GM12878 (cell line): ENCODE measurements around the gene TMEM255A. TPM values are rescaled to one million over a fixed set of nuclear protein-coding genes. Genes with fewer than 3 reads are reported as not detected.

Source experiments
- ATAC-seq: fragments of 200-7000 bp; cut with Tn5 transposase; 3 replicates; pipeline ENCODE4 v1.9.1; 2020; ENCODE audit warnings: mild to moderate bottlenecking, moderate library complexity
- BruUV-seq: library from RNA; stranded (reverse); fragments of 400-500 nt; replicated peaks from 2 replicates; lab custom pipeline; 2021; lab: Mats Ljungman, UMichigan
- CTCF ChIA-PET: fragments of 300-600 bp; sonication (Branson Sonifier 250); formaldehyde crosslinking; extraction: SDS; loops from one replicate; lab custom pipeline; 2021; ENCODE audit warnings: inconsistent platforms; lab: Yijun Ruan, JAX
- POLR2A ChIA-PET: fragments of 350-600 bp; formaldehyde crosslinking; extraction: SDS; loops from one replicate; lab custom pipeline; 2021; ENCODE audit warnings: inconsistent platforms; lab: Charles Lee
- RAD21 ChIA-PET: fragments of 300-600 bp; sonication (Branson Sonifier 250); formaldehyde crosslinking; loops from one replicate; lab custom pipeline; 2023; ENCODE audit warnings: antibody characterized with exemption; ENCODE audit not compliant: unreplicated experiment; lab: Charles Lee
- SMC1A ChIA-PET: fragments of 300-600 bp; sonication (Branson Sonifier 250); formaldehyde crosslinking; loops from one replicate; lab custom pipeline; 2023; ENCODE audit not compliant: unreplicated experiment, uncharacterized antibody; lab: Charles Lee
- DNase-seq: peaks from one replicate; pipeline ENCODE4 v3.0.0-alpha.2; 2011; ENCODE audit warnings: low read depth, low spot score
- FAIRE-seq: peaks from 3 replicates; lab custom pipeline; 2011; peaks lifted over from hg19 to GRCh38; lab: Jason Lieb, UNC
- H2AFZ ChIP-seq: 2 replicates; pipeline ENCODE4 v1.6.0; 2011; ENCODE audit warnings: low read depth, low read length, control low read depth; ENCODE audit not compliant: control insufficient read depth
- H3K27ac ChIP-seq: 2 replicates; pipeline ENCODE4 v1.5.1; 2011; ENCODE audit warnings: control low read depth; ENCODE audit not compliant: control insufficient read depth, insufficient read depth
- H3K27me3 ChIP-seq, 2 experiments: replicated peaks in 1 of 2; 2 replicates each; pipeline versions ENCODE4 v1.6.0 to v1.6.1; 2011; ENCODE audit warnings: low read length in 1 of 2; ENCODE audit not compliant: control insufficient read depth in 2 of 2, insufficient read depth in 2 of 2
- H3K36me3 ChIP-seq, 2 experiments: 2 replicates each; pipeline ENCODE4 v1.5.1; 2011; ENCODE audit warnings: low read length in 1 of 2; ENCODE audit not compliant: control insufficient read depth in 2 of 2, insufficient read depth in 2 of 2
- H3K4me1 ChIP-seq: 2 replicates; pipeline ENCODE4 v1.6.1; 2011; ENCODE audit warnings: mild to moderate bottlenecking, low read length, moderate library complexity, mixed read lengths; ENCODE audit not compliant: control insufficient read depth, insufficient read depth
- H3K4me2 ChIP-seq: 2 replicates; pipeline ENCODE4 v1.6.0; 2011; ENCODE audit warnings: control low read depth; ENCODE audit not compliant: control insufficient read depth, insufficient read depth
- H3K4me3 ChIP-seq: fragments of 200-600 bp; sonication (generic); 2 replicates; pipeline ENCODE4 v1.5.1; 2016
- H3K79me2 ChIP-seq: 2 replicates; pipeline ENCODE4 v1.6.0; 2011; ENCODE audit warnings: low read length; ENCODE audit not compliant: control insufficient read depth, insufficient read depth
- H3K9ac ChIP-seq: 2 replicates; pipeline ENCODE4 v1.8.0; 2011; ENCODE audit warnings: low read length, control low read depth, mixed read lengths; ENCODE audit not compliant: control insufficient read depth, insufficient read depth
- H3K9me3 ChIP-seq: replicated peaks from 3 replicates; pipeline ENCODE4 v1.5.1; 2011; ENCODE audit warnings: mild to moderate bottlenecking, low read length; ENCODE audit not compliant: control insufficient read depth, insufficient read depth
- H4K20me1 ChIP-seq: 2 replicates; pipeline ENCODE4 v1.6.0; 2011; ENCODE audit not compliant: control insufficient read depth, insufficient read depth
- CBX5 ChIP-seq: sonication (generic); IDR thresholded peaks from 2 replicates; pipeline ENCODE4 v1.6.1; 2016; ENCODE audit warnings: low read depth, moderate library complexity, mild to moderate bottlenecking, inconsistent platforms
- CREB1 ChIP-seq: IDR thresholded peaks from 2 replicates; pipeline ENCODE4 v1.6.1; 2012; ENCODE audit warnings: low read depth, mild to moderate bottlenecking, inconsistent platforms
- E2F4 ChIP-seq: IDR thresholded peaks from 2 replicates; pipeline ENCODE4 v1.6.1; 2012; ENCODE audit warnings: low read depth, low read length, improper control_type of control experiment
- IKZF1 ChIP-seq: fragments of 450-650 bp; conservative IDR thresholded peaks from 2 replicates; pipeline ENCODE4 v1.6.1; 2017; ENCODE audit warnings: antibody characterized with exemption, mild to moderate bottlenecking
- PAX5 ChIP-seq: IDR thresholded peaks from 2 replicates; pipeline ENCODE4 v1.6.1; 2011; ENCODE audit warnings: low read depth, low read length, borderline replicate concordance
- POLR2AphosphoS5 ChIP-seq: IDR thresholded peaks from 2 replicates; pipeline ENCODE4 v1.6.1; 2011; ENCODE audit warnings: mild to moderate bottlenecking, low read length, inconsistent platforms
- RAD21 ChIP-seq: IDR thresholded peaks from 2 replicates; pipeline ENCODE4 v1.6.1; 2011; ENCODE audit warnings: mild to moderate bottlenecking, low read depth, low read length, moderate library complexity; ENCODE audit not compliant: insufficient read depth
- STAT1 ChIP-seq: fragments of 450-650 bp; conservative IDR thresholded peaks from 2 replicates; pipeline ENCODE4 v1.6.1; 2014; ENCODE audit warnings: antibody characterized with exemption, mild to moderate bottlenecking
- WRNIP1 ChIP-seq: IDR thresholded peaks from 2 replicates; pipeline ENCODE4 v1.6.1; 2011; ENCODE audit warnings: low read depth, low read length, improper control_type of control experiment, borderline replicate concordance
- ZBED1 ChIP-seq: IDR thresholded peaks from 2 replicates; pipeline ENCODE4 v1.6.1; 2016; ENCODE audit warnings: borderline replicate concordance
- ZBTB33 ChIP-seq: fragments of 450-650 bp; IDR thresholded peaks from 2 replicates; pipeline ENCODE4 v1.6.1; 2017; ENCODE audit warnings: mild to moderate bottlenecking
- WGBS: methylation state at CpG from one replicate; pipeline ENCODE4 v1.1.6; 2016; ENCODE audit warnings: low lambda C conversion rate; ENCODE audit not compliant: insufficient replicate concordance, insufficient coverage; ENCODE audit errors: missing lambda C conversion rate; 5-methylcytosine and 5-hydroxymethylcytosine counted together
- in situ Hi-C: fragments of 300-500 bp; cut with MboI; formaldehyde crosslinking; loops from 9 replicates; pipeline ENCODE4 v1.14.3; 2018; ENCODE audit warnings: mixed read lengths
- intact Hi-C: fragments of 100-400 bp; cut with micrococcal nuclease; formaldehyde crosslinking; loops from one replicate; pipeline ENCODE4 v1.14.2; 2022; ENCODE audit not compliant: unreplicated experiment
- polyA plus RNA-seq, 11 experiments: library from polyadenylated mRNA; depleted of rRNA in 4 of 11; unstranded in 6 of 11; stranded (reverse) in 5 of 11; fragments of >200 nt; fragmentation: Nextera tagmentation in 4 of 11; fragmentation: Illumina TruSeq in 1 of 11; extraction: Ambion mirVana in 4 of 11; extraction: Trizol in 1 of 11; gene quantifications; 1 replicate in 1 of 11; 2 replicates in 10 of 11; pipeline versions ENCODE4 v1.2.1 to v1.2.3, GENCODE V29; 2011 to 2016; ENCODE audit warnings: inconsistent platforms in 2 of 11, missing spikeins in 2 of 11, low read depth in 1 of 11
- total RNA-seq, 4 experiments: library from RNA; depleted of rRNA in 3 of 4; stranded (reverse); fragments of >200 nt in 3 of 4; fragmentation: Illumina TruSeq in 1 of 4; extraction: Trizol in 1 of 4; gene quantifications; 2 replicates each; pipeline versions ENCODE4 v1.2.1 to v1.2.3, GENCODE V29; 2013 to 2021
- TF ChIP-seq, protein P1 (sequence below): fragments of 450-650 bp; IDR thresholded peaks from 2 replicates; pipeline ENCODE4 v1.6.1; 2018; ENCODE audit warnings: mild to moderate bottlenecking, low read depth, moderate library complexity; ENCODE audit not compliant: partially characterized antibody

Gene TMEM255A
- total and polyA plus RNA-seq, 10 of the 15 experiments (the other 5 are each of a cell fraction or from before 2014, with no cell fraction given): 0.90 to 5.4 (median 1.3) TPM

DNA sequence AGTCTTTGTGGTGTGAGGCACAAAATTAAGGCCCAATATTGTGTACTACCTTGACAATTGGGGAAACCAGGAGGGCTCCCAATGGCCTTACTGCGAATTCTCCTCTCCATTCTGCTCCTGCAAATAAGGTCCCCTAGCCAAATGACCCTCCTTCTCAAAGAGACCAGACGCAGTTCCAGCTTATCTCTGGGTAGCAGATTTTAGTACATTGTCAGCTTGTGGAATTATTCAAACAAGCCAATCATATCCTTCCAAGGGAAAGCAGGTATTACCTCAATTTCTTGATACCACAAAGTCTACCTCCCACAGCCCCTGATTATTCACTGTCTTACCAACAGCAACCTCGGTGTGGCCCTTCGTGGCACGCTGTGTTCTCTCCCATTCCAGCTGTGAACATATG is 68.4 kb downstream of the TMEM255A start:
- FAIRE-seq (no peak), DNase-seq (no peak), ATAC-seq (no peak)
- Histone ChIP-seq H2AFZ (no peak overlapping the region), H3K9ac (no peak overlapping the region), H3K79me2 (peaks cover 12% of the 10 kb centered on the region), H4K20me1 (no peaks in the 10 kb centered on the region), H3K27ac (no peak overlapping the region), H3K9me3 (no peaks in the 10 kb centered on the region), H3K4me3 (no peak overlapping the region), H3K4me2 (peak overlapping the region; percentile 47; the same call in 1 of the 2 replicates), H3K4me1 (no peaks in the 10 kb centered on the region), H3K27me3 (no peaks in the 10 kb centered on the region), H3K36me3 (no peaks in the 10 kb centered on the region; a peak in 1 of 4 replicates)
- POLR2A ChIA-PET: interaction anchor here (0.6 kb wide), 1 partner anchor 372 kb away, joined by 3 read pairs; no protein-coding TSS in a partner anchor
- no peak for TF ChIP-seq RAD21
- TF ChIP-seq CBX5: no peak
- no peak for TF ChIP-seq IKZF1
- no peak for TF ChIP-seq WRNIP1
- no TSS peak for BruUV-seq
- RAD21 ChIA-PET: interaction anchor here (0.6 to 2.2 kb wide), 4 partner anchors 29 to 378 kb away, joined by 3 to 5 read pairs (median 4); no protein-coding TSS in a partner anchor
- intact Hi-C loops (loop anchor here (10.0 kb wide), 1 partner anchor 212 kb away; no protein-coding TSS in a partner anchor), in situ Hi-C loops (no loop called here)
- SMC1A ChIA-PET: interaction anchor here (0.7 to 1.2 kb wide), 6 partner anchors 13 to 94 kb away, joined by 3 to 4 read pairs (median 3); no protein-coding TSS in a partner anchor
- CTCF ChIA-PET: interaction anchor here (1.0 to 1.4 kb wide), 2 partner anchors 29 to 121 kb away, joined by 3 to 6 read pairs; no protein-coding TSS in a partner anchor
- 67% methylated on average over 5 of the region's 5 CpGs for WGBS

DNA sequence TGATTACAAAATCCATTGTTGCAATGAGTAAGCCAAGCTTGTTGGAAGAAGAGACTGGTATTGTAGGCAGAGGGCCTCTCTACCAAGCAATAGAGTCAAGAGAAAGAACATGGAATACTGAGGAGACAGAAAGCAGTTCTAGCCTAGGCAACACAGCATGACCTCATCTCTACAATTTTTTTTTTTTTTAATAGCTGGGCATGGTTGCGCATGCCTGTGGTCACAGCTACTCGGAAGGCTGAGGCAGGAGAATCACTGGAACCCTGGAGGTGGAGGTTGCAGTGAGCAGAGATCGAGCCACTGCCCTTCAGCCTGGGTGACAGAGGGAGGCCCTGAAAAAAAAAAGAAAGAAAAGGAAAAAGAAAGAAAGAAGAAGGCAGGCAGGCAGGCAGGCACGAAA is 72.3 kb downstream of the TMEM255A start:
- H2AFZ ChIP-seq: no peak overlapping the region
- in situ Hi-C loops (no loop called here), intact Hi-C loops (no loop called here)
- CTCF ChIA-PET: interaction anchor here (0.7 to 2.0 kb wide), 2 partner anchors 25 to 70 kb away, joined by 3 to 9 read pairs; no protein-coding TSS in a partner anchor
- SMC1A ChIA-PET: interaction anchor here (0.9 kb wide), 1 partner anchor 9 kb away, joined by 3 read pairs; no protein-coding TSS in a partner anchor
- FAIRE-seq (no peak), DNase-seq (no peak), ATAC-seq (no peak)
- BruUV-seq: no TSS peak
- H3K4me2 ChIP-seq: no peak overlapping the region
- TF ChIP-seq, protein P1, sequence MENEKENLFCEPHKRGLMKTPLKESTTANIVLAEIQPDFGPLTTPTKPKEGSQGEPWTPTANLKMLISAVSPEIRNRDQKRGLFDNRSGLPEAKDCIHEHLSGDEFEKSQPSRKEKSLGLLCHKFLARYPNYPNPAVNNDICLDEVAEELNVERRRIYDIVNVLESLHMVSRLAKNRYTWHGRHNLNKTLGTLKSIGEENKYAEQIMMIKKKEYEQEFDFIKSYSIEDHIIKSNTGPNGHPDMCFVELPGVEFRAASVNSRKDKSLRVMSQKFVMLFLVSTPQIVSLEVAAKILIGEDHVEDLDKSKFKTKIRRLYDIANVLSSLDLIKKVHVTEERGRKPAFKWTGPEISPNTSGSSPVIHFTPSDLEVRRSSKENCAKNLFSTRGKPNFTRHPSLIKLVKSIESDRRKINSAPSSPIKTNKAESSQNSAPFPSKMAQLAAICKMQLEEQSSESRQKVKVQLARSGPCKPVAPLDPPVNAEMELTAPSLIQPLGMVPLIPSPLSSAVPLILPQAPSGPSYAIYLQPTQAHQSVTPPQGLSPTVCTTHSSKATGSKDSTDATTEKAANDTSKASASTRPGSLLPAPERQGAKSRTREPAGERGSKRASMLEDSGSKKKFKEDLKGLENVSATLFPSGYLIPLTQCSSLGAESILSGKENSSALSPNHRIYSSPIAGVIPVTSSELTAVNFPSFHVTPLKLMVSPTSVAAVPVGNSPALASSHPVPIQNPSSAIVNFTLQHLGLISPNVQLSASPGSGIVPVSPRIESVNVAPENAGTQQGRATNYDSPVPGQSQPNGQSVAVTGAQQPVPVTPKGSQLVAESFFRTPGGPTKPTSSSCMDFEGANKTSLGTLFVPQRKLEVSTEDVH: no peak
- TF ChIP-seq E2F4: no peak
- TF ChIP-seq ZBTB33: no peak
- TF ChIP-seq CREB1: no peak
- TF ChIP-seq ZBED1: no peak
- no peak for TF ChIP-seq PAX5
- TF ChIP-seq POLR2AphosphoS5: no peak
- TF ChIP-seq STAT1: no peak
- POLR2A ChIA-PET: no interaction called here
- WGBS: 49% methylated on average over 4 of the region's 4 CpGs
- H3K36me3 ChIP-seq: no peaks in the 10 kb centered on the region; a peak in 1 of 4 replicates
- peaks cover 9% of the 10 kb centered on the region for H3K79me2 ChIP-seq
- H3K27me3 ChIP-seq: no peaks in the 10 kb centered on the region
- H4K20me1 ChIP-seq: no peaks in the 10 kb centered on the region
- no peaks in the 10 kb centered on the region for H3K9me3 ChIP-seq
- no peaks in the 10 kb centered on the region for H3K4me1 ChIP-seq
- H3K4me3 ChIP-seq: no peak overlapping the region
- RAD21 ChIA-PET: no interaction called here
- no peak overlapping the region for H3K9ac ChIP-seq
- no peak overlapping the region for H3K27ac ChIP-seq
